Amniotic epithelial cell (primary cell): ENCODE results near the gene PRKN.

Source experiments
- DNase-seq: peaks from one replicate; pipeline ENCODE4 v3.0.0-alpha.2; 2010; ENCODE audit warnings: low read depth

PRKN gene

DNA sequence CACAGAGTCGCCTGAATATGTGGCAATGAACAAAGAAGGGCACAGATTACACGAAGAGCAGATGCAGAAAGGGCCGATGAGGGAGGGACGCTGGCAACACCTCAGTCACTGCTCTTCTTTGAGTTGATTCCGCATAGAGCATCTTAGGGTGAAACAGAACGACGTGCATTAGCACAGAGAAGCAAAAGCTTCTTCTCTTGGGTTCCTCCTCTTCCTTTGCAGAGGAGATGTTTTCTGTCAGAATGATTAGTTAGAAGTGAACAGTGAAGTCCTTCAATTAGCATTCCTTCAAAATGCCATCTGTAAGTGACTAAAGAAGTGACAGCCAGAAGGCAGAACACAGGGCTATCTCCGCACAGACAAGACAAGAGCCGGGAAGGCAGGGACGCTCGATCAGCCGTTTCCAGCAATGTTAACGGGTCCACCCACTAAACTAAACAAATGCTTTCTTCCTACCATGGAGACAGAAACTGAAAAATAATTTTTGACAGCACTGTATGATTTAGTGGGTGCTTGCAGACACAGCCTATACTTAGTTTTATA, 1233.9 kb downstream of the PRKN start:
- DNase-seq = no peak

- no peak for DNase-seq
These were observed 1237.8 kb downstream of the PRKN start for GRCh38 chr6:161489626-161490306.

DNA sequence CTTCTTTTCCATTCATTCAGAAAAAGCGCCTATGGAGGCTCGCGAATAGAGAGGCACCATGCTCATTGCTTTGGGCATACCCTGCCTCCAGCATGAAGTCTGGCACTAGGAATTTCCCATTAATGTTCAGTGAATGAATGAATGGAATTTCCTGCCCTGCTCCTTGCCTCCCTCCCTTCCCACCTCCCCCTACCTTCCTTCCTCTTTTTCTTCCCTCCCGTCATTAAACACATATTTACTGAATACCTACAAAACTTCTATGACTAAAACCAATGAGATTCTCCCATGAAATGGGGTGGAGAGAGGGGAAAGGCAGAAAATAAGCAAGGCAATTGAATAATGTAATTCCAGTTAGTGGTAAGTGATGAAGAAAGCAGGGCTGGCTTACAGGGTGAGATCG, 1239.9 kb downstream of the PRKN start:
- no peak for DNase-seq

DNA sequence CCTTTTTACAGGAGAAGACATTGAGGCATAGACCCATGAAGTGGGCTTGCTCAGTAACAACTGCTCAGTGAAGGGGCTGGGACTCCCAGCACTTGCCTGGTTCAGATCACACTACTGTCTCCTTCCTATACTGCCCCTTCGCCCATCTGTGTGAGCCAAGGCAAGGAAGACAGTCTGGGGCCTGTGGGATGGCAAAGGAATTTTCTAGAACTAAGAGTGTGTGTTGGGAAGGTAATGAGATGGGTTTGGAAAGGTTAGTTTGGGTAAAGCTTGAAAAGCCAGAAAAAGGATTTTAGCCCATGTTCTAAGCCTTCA, 1240.4 kb downstream of the PRKN start:
- no peak for DNase-seq

DNA sequence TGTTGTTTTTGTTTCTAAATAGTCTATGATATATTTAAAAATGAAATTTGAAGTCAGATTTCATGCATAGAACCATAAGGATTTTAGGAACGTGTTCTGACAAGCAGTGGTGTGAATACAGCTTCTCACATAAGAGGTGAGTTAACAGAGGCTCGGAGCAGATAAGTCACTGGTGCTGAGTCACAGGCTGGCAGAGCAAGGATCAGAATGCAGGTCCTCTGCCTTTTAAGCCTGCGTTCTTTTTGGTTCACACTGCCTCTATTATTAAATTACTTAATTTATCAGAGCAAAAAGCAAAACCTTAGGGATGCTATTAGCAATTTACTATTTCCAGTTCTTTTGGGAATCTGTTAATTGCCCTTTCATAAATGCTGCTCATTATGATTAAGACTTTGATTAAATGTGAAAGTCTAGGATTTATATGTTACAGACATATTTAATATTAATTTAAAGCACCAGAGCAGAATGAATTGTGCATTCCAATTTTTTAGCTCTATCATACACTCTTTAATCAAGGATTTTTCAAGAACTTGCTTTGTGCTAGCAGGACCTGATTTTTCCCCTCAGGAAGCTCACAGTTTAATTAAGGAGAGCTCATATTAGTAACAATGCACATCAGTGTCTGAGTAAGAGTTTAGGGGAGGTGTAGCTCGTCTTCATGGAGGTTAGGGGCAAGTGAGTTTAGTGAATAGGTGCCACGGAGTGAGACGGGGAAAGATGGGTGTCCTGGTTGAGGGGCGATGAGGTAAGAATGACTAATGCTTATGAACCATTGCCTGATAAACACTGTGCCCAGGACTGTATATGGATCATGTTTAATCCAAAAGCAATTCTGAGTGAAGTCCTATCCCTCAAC, 1241.0 kb downstream of the PRKN start:
- no peak for DNase-seq

DNA sequence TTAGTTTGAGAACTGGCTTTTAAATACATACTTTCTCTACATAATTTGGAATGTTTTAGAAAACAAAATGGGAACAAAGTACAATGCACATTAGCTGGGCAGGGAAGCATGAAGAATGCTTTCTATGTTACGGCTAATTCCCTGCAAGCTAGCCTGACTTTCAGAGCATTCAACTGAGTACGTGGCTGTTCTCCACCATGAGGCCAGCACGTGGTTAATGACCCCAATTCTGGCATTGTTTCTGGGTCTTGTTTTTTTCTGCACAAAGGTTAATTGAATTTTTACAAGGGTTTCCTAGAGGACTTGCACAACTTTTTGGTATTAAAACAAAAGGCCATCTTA, 1245.1 kb downstream of the PRKN start:
- DNase-seq = no peak

DNA sequence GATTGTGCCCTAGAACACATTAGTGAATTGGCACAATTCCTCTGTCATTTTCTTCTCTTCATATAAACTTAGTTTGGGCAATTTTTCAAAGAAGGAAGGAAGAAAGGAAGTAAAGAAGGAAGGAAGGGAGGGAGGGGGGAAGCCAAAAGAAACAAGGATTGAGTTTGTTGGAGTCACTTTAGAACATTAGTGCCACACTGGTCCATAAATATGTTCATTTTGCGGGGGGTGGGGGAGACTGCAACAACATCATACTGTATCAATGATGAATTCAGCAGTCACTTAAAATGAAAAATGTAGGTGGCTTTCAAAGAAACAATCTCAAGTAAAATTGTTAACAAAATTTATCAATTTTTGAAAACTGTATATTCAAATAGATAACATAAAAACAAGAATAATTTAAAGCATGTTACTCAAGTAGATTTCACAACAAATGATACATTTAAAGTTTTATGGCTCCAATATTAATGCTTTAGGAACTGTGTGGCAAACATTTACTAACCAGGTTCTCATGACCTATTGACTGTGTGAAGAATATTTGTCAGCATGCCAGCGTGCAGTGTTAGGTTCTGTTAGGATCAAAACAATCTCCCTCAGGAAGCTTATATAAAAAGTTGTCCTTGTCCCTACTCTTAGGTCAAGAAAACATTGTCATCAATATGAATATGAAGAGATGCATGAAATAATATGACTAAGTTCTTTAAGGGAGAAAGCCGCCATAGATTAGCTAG, 1245.6 kb downstream of the PRKN start:
- no peak for DNase-seq

- no peak for DNase-seq
These were observed 1247.0 kb downstream of the PRKN start for GRCh38 chr6:161480421-161481155.

DNA sequence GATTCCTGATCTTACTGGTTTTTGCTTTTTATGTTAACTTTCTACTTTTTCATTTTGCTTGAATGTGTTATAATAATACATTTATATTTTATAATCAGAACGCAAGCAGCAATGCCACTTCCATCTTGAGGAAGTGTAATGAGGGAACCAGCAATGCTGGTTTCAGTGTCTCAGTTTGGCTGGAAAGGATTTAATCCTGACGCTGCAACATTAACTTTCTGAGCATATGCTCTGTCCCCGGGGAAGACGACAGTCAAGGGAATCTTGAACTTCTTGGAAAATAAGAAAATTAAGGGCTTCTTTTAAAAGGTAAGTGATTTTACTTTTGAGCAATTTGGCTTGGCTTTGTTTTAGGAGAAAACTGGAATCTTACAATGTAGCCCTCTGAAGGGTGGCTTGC, 1248.2 kb downstream of the PRKN start:
- DNase-seq = no peak

GRCh38 chr6:161477876-161478425, 1249.6 kb downstream of the PRKN start:
- DNase-seq = no peak

GRCh38 chr6:161476711-161477110, 1250.9 kb downstream of the PRKN start:
- no peak for DNase-seq

DNA sequence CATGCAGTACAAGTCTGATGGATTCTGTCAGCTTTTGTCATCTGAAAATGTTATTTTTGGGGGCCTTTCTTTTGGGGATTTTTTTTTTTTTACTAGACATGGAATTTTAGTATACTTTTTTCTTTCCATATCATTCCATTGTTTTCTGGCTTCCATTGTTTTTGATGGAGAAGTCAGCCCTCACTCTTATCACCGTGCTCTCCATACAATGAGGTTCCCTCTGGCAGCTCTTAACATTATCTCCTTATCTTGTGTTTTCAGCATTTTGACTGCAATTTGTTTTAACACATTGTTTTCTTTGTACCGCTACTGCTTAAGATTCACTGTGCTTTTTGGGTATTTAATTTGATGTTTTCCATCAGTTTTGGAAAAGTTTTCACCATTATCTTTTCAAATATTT, 1262.2 kb downstream of the PRKN start:
- DNase-seq = no peak

DNA sequence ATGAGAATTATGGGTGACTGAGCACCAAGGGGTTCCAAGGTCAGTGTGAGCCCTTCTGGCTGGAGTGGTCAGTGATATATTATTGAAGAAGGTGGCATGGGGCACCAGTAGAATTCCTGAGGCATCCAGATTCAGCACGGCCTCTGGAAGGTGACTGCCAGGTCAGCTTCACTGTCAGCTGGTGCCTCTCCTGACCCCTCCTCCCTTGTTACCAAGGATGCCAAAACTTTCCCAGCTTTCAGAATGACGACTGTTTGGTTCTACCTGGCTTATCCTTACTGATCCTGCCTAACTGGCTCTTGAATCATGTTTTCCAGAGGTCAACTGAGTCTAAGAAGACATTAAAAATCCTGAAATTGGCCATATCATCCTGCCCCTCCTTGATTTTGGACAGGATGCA, 1264.5 kb downstream of the PRKN start:
- DNase-seq = no peak

- no peak for DNase-seq
These were observed 1265.4 kb downstream of the PRKN start for GRCh38 chr6:161462148-161462547.

DNA sequence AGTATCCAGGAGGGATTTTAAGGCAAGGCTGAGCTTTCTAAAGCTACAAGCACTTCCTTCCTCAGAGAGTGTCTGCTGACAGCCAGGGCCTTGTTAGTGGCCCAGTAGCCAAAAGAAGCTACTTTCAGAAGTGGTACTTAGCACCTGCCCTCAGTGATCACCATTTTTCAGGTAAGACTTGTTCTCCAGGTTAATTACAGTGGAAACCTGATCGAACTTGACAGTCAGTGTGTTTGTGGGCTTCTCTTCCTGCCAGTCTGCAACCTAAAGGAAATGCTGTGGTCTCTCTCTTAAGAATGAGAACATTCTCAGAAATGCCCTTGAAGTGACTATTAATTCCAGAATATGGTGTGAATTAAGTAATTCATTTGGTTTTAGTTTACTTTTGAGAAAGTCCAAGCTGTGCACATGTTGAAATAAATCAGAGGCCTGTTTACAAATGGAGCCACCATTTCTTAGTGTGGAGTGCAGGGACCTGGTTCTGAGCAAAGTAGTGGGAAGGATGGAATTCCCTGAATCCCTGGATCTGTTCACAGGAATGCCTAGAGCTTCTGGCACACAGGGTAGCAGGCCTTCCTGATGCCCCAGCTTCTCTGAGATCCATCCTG, 1268.5 kb downstream of the PRKN start:
- no peak for DNase-seq

- DNase-seq = no peak
These were observed 1269.2 kb downstream of the PRKN start for GRCh38 chr6:161458201-161458951.

DNA sequence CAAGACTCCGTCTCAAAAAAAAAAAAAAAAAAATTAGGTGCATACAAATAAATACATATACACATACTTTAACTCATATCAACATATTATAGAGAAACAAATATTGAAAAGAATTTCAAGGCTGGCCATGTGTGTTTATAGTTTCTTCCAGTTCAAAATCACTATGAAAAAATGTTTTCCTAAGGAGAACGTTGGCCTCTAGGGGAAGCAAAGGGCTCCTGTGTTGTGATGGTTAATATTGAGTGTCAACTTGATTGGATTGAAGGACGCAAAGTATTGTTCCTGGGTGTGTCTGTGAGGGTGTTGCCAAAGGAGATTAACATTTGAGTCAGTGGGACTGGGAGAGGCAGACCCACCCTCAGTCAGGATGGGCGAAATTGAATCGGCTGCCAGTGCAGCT, 1271.7 kb downstream of the PRKN start:
- DNase-seq = no peak

- no peak for DNase-seq
These were observed 1274.0 kb downstream of the PRKN start for GRCh38 chr6:161453558-161453957.

- DNase-seq = no peak
These were observed 1275.3 kb downstream of the PRKN start for GRCh38 chr6:161452241-161452640.

DNA sequence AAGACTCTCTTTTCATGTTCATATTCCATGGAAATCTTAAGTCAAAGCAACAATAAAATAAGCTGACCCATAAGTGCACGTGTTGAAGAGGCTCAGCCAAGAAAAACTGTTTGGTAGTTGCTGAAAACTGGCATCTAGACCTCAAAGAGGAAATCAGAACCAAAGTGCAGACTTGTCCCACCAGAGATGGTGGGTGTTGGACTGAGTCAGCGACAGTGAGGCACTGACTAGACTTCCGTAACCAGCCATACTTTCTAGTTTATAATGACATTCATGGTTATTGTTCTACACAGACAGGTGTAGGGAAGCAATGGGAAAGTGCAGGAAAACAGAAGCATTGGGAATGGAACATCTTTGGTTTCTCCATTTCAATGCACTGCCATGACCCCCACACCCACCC, 1278.0 kb downstream of the PRKN start:
- no peak for DNase-seq

- no peak for DNase-seq
These were observed 1280.6 kb downstream of the PRKN start for GRCh38 chr6:161446949-161447348.
